Measurements from ENCODE around the gene BSDC1.

BSDC1 gene

DNA sequence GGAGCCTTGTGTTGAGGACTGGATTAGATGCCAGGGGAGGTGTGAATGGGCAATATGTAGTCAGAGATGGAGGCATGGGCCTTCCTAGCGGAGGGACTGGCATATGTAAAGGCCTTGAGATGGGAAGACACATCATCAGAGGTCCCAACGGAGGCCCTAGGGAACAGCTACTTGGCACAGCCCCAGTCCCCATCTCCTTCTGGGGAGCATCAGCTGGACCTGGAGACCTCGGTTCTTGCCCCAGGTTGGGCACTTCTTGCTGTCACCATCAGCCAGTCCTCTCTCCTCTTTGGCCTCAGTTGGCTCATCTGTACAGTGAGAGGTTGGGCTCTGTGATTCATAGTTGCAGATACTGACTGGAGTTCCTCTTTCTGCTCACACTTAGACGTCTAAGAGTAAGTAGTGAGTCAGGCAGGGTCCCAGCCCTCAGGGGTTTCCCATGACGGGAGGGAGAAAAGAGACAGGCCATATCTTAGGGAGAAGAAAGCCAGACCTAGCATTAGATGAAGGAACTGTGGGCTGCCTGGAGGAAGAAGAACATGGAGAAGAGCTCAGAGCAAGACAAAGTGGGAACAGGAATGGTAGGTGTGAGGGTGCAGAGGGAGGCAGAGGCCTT, 54.8 kb downstream of the BSDC1 start:
- ChIA-PET CTCF (no interaction called here), POLR2A (ENCODE audit: low non-redundant PET) (no interaction called here)
- H3K27ac ChIP-seq: no peak overlapping the region
- TF ChIP-seq, protein P1, sequence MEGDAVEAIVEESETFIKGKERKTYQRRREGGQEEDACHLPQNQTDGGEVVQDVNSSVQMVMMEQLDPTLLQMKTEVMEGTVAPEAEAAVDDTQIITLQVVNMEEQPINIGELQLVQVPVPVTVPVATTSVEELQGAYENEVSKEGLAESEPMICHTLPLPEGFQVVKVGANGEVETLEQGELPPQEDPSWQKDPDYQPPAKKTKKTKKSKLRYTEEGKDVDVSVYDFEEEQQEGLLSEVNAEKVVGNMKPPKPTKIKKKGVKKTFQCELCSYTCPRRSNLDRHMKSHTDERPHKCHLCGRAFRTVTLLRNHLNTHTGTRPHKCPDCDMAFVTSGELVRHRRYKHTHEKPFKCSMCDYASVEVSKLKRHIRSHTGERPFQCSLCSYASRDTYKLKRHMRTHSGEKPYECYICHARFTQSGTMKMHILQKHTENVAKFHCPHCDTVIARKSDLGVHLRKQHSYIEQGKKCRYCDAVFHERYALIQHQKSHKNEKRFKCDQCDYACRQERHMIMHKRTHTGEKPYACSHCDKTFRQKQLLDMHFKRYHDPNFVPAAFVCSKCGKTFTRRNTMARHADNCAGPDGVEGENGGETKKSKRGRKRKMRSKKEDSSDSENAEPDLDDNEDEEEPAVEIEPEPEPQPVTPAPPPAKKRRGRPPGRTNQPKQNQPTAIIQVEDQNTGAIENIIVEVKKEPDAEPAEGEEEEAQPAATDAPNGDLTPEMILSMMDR (conservative IDR thresholded peaks at IDR 0.05; ENCODE audit: low read depth): no peak
- no peak for DNase-seq (ENCODE audit: low spot score)

DNA sequence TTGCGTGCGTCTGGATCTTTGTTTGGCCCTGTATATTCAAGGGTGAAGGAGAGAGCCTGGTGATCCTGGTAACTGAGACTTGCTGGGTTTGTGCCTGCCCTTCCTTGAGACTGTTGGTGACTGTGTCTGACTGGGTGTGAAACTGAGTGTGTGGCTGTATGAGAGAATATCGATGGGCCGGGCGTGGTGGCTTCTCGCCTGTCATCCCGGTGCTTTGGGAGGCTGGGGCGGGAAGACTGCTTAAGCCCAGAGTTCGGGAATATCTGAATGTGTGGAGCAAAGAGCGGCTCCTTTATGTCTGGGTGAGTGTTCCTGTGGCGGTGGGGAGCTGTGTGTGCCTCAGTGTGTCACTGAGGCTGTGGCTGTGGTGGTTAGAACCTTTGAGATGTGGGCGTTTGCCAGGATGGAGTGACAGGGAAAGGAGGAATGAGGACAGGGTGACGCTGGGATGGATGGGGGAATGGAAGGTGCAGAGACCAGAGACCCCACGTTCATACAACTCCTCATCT, 55.5 kb downstream of the BSDC1 start:
- POLR2A ChIA-PET (ENCODE audit: low non-redundant PET): no interaction called here
- CTCF ChIA-PET: no interaction called here
- TF ChIP-seq, protein P1 (conservative IDR thresholded peaks at IDR 0.05; ENCODE audit: low read depth): no peak
- no peak overlapping the region for H3K27ac ChIP-seq
- no peak for DNase-seq (ENCODE audit: low spot score)

DNA sequence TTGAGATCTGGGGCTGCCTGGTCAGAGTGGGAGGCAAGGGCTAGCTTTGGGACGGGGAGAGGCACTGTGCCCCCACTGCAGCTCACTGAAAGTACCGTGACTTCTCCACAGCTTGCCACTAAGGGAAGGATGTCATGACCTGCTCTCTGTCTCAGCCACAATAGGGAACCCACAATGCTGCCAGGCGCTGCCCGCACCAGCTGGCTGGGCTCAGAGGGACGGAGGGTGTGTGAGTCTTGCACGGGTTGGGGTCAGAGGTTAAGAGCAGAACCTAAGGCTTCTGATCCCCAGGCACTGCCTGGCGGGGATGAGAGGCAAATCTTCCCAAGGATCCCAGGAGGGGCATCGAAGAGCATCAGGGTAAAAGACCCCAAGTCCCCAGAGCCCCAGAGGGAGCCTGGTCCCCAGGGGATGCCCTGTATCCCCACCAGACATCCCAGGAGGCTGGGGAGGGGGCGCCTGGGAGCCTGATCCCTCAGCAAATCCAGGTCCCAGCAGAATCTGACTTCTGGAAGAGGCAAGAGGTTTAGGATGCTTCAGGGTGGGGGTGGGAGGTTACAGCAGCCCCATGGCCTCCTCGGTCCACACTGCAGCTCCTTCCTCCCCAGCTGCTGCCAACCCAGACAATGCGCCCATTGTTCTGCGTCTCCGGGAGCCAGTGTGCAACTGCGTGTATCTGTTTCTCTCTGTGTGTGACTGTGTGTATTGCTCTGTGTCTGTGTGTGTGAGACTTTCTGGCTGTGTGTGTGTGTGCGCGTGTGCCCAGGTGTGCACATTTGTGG, 56.2 kb downstream of the BSDC1 start:
- CTCF ChIA-PET: no interaction called here
- H3K27ac ChIP-seq: no peak overlapping the region
- TF ChIP-seq, protein P1 (conservative IDR thresholded peaks at IDR 0.05; ENCODE audit: low read depth): no peak
- POLR2A ChIA-PET (ENCODE audit: low non-redundant PET): no interaction called here
- no peak for DNase-seq (ENCODE audit: low spot score)

DNA sequence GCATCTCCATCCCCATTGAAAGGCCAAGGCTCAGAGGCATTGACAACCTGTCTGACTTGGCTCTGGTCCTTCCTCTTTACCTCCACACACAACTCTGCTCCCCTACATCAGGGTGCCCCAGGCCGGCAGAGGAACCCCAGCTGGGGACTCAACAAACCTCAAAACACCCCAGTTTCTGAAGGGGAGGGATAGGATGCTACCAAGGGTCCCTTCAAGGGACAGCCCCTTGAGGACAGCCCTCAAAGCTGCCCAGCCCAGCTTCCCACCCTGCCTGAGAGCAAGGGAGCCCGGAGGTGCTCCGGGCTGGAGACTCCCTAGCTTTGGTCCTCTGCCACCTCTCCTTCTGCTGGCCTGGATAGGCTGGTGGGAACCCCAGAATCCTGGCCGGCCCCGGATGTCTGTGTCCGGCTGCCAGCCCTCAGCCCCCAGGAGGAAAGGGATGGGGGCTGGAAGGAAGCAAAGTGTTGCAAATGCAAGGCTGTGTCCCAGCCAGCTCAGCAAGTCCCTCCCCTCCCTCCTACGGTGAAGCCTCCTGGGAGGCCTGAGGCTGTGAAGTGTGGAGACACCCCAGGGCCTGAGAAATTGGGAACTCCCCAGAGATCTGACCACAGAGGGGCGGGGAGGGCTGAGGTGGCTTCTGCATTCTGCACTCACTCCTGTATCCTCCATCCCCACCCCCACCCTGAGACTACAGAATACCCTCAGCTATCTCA, 57.1 kb downstream of the BSDC1 start:
- no peak for DNase-seq (ENCODE audit: low spot score)
- no peak overlapping the region for H3K27ac ChIP-seq
- ChIA-PET POLR2A (ENCODE audit: low non-redundant PET) (no interaction called here), CTCF (interaction anchor here (1.1 kb wide), 1 partner anchor 9 kb away, joined by 4 read pairs; no protein-coding TSS in a partner anchor)
- TF ChIP-seq, protein P1 (conservative IDR thresholded peaks at IDR 0.05; ENCODE audit: low read depth): no peak

DNA sequence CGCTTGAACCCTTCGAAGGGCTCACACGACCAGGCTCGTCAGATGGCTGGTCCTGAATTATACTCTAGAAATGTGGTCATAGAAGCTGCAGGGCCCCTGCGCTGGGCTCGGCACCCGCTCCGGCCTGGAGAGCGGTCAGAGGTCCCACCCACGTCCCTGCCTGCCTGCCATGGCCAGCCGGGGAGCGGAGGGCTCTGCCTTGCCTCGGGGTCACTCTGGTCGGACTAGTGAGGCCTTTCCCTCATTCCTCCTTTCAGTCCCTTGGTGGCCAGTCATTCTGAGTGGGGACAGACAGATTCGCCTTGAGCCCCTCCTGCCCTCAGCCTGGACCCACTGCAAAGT, 57.7 kb downstream of the BSDC1 start:
- TF ChIP-seq, protein P1 (conservative IDR thresholded peaks at IDR 0.05; ENCODE audit: low read depth): no peak
- ChIA-PET POLR2A (ENCODE audit: low non-redundant PET) (interaction anchor here (0.7 to 1.0 kb wide), 2 partner anchors 9 to 25 kb away, joined by 3 to 7 read pairs; no protein-coding TSS in a partner anchor), CTCF (interaction anchor here (1.1 to 1.2 kb wide), 2 partner anchors 10 to 64 kb away, joined by 4 read pairs; no protein-coding TSS in a partner anchor)
- no peak for DNase-seq (ENCODE audit: low spot score)
- H3K27ac ChIP-seq: no peak overlapping the region
